ENCODE data around the gene CIZ1.
A peak's percentile ranks its signal among the peaks of the same experiment; 100 is the strongest.

The CIZ1 gene

DNA sequence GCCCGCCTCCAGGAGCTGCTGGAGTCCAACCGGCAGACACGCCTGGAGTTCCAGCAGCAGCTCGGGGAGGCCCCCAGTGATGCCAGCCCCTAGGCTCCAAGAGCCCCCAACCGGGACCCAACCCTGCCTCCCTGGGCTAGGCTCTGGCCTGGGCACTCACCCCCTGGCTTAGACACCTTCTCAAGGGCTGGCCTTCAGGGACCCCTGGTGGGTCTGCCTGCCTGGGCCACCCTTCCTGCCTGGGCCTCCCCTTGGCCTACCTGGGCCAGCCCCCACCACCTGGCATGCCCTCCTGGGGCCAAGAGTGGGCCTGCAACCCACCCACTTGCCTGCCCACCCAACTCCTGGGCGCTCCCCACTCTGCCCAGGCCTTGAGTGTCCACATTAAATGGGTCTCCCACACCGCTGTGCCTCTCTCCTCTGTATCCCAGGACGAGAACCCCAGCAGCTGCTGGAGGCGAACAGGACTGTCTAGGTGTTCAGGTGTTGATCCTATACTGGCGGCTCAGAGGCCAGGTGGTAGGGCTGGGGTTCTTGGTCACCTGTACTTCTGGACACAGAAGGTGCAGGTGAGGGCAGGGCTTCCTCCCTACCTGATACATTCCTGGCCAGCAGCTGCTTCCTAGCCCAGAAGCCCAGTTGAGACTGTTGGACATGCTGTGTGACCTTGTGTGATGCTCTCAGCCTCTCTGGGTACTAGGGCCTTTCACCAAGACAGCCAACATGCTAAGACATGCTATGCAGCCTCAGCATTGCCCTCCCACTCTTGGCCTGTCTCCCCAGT lies 27.7 kb downstream of the CIZ1 start:
- Histone ChIP-seq H2AFZ (ENCODE audit: low read length) (no peak overlapping the region), H3K9me2 (replicated peaks; ENCODE audit: low read depth, low read length) (no peaks in the 10 kb centered on the region), H3K4me3 (ENCODE audit: low read length, poor library complexity, severe bottlenecking) (no peak overlapping the region), H3K9ac (ENCODE audit: low read depth, low read length, poor library complexity, severe bottlenecking) (no peak overlapping the region), H3K79me2 (ENCODE audit: insufficient read depth, low read length) (peaks cover 30% of the 10 kb centered on the region), H3K4me1 (ENCODE audit: insufficient read depth, low read length, poor library complexity, severe bottlenecking) (peaks cover 21% of the 10 kb centered on the region), H3K36me3 (ENCODE audit: insufficient read depth, low read length) (peaks cover 47% of the 10 kb centered on the region; the same call in 1 of the 2 replicates), H3F3A (ENCODE audit: low read depth) (no peaks in the 10 kb centered on the region), H4K20me1 (ENCODE audit: insufficient read depth, low read length, poor library complexity, severe bottlenecking) (peaks cover 9% of the 10 kb centered on the region), H3K27me3 (ENCODE audit: insufficient read depth, low read length, poor library complexity, severe bottlenecking) (no peaks in the 10 kb centered on the region), H3K4me2 (ENCODE audit: low read depth, low read length, poor library complexity, severe bottlenecking) (no peak overlapping the region), H3K9me3 (ENCODE audit: insufficient read depth, low read depth, low read length) (no peaks in the 10 kb centered on the region)
- no peak for TF ChIP-seq EZH2phosphoT487 (IDR thresholded peaks at IDR 0.05; ENCODE audit: borderline replicate concordance)

DNA sequence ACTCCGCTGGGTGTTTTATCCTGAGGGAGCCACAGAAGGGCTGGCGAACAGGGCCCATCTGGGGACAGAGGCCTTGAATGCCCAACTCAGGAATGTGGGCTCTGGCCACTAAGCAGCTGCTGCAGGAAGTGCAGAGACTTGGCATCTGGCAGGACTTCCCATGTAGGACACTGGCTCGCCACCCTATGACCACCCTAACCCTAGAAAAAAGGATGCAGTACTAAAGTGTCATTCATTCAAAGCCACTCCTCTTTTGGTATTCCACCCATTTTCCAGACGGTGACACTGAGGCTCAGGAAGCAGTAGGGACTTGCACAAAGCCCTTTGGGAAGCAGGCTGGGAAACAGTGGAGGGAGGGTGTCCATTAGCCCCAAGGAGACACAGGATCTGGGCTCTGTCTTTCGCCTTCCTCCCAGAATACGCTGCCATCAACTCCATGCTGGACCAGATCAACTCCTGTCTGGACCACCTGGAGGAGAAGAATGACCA lies 28.3 kb downstream of the CIZ1 start:
- Histone ChIP-seq H3K79me2 (ENCODE audit: insufficient read depth, low read length) (peaks cover 30% of the 10 kb centered on the region), H3K4me2 (ENCODE audit: low read depth, low read length, poor library complexity, severe bottlenecking) (no peak overlapping the region), H3K27me3 (ENCODE audit: insufficient read depth, low read length, poor library complexity, severe bottlenecking) (no peaks in the 10 kb centered on the region), H3K36me3 (ENCODE audit: insufficient read depth, low read length) (peaks cover 43% of the 10 kb centered on the region; the same call in 1 of the 2 replicates), H3K4me1 (ENCODE audit: insufficient read depth, low read length, poor library complexity, severe bottlenecking) (peaks cover 21% of the 10 kb centered on the region), H3K9me3 (ENCODE audit: insufficient read depth, low read depth, low read length) (no peaks in the 10 kb centered on the region), H3K9me2 (replicated peaks; ENCODE audit: low read depth, low read length) (no peaks in the 10 kb centered on the region), H2AFZ (ENCODE audit: low read length) (no peak overlapping the region), H3K4me3 (ENCODE audit: low read length, poor library complexity, severe bottlenecking) (no peak overlapping the region), H3K9ac (ENCODE audit: low read depth, low read length, poor library complexity, severe bottlenecking) (no peak overlapping the region), H3F3A (ENCODE audit: low read depth) (no peaks in the 10 kb centered on the region), H4K20me1 (ENCODE audit: insufficient read depth, low read length, poor library complexity, severe bottlenecking) (peaks cover 9% of the 10 kb centered on the region)
- no peak for TF ChIP-seq EZH2phosphoT487 (IDR thresholded peaks at IDR 0.05; ENCODE audit: borderline replicate concordance)
- TF ChIP-seq, protein P1, sequence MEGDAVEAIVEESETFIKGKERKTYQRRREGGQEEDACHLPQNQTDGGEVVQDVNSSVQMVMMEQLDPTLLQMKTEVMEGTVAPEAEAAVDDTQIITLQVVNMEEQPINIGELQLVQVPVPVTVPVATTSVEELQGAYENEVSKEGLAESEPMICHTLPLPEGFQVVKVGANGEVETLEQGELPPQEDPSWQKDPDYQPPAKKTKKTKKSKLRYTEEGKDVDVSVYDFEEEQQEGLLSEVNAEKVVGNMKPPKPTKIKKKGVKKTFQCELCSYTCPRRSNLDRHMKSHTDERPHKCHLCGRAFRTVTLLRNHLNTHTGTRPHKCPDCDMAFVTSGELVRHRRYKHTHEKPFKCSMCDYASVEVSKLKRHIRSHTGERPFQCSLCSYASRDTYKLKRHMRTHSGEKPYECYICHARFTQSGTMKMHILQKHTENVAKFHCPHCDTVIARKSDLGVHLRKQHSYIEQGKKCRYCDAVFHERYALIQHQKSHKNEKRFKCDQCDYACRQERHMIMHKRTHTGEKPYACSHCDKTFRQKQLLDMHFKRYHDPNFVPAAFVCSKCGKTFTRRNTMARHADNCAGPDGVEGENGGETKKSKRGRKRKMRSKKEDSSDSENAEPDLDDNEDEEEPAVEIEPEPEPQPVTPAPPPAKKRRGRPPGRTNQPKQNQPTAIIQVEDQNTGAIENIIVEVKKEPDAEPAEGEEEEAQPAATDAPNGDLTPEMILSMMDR (conservative IDR thresholded peaks at IDR 0.05; ENCODE audit: low read length), result no peak

DNA sequence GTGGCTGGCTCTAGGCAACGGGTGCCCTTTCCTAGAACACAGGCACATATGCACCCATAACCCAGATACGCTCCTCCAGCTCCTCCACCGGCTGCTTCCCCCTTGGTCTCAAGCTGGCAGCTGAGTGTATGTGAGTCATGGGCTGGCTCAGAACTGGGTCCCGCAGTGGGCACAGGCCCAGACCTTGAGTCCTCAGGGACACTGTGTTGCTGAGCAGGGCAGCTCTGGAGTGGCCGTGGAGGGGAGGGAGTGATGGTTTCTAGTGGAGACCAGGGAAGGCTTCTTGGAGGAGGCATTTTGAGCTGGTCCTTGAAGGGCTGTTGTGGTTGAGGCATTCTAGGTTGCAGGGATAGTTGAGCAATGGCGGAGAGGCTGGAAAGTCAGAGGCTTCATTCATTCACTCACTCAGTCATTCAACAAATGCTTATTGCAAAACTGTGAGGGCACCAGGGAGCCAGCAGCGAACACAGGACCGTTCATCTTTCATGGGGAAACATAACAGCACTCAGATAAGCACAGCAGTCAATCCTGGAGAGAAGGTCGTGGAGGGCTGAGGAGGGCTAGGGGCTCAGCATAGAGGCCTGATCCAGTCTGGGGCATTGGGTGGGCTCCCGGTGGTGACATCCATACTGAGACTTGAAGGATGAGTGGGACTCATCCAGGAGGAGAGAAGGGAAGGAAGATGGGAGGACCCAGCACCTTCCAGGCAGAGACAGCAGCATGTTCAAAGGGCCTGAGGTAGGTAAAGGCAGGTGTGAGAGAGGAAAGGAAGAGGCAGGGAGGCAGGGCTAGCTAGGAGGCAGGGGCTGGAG lies 29.0 kb downstream of the CIZ1 start:
- Histone ChIP-seq H3K4me1 (ENCODE audit: insufficient read depth, low read length, poor library complexity, severe bottlenecking) (peaks cover 21% of the 10 kb centered on the region), H3K9me3 (ENCODE audit: insufficient read depth, low read depth, low read length) (no peaks in the 10 kb centered on the region), H3K9me2 (replicated peaks; ENCODE audit: low read depth, low read length) (no peaks in the 10 kb centered on the region), H3K9ac (ENCODE audit: low read depth, low read length, poor library complexity, severe bottlenecking) (no peak overlapping the region), H4K20me1 (ENCODE audit: insufficient read depth, low read length, poor library complexity, severe bottlenecking) (peaks cover 9% of the 10 kb centered on the region), H2AFZ (ENCODE audit: low read length) (no peak overlapping the region), H3K4me2 (ENCODE audit: low read depth, low read length, poor library complexity, severe bottlenecking) (peak overlapping the region; percentile 27), H3K4me3 (ENCODE audit: low read length, poor library complexity, severe bottlenecking) (no peak overlapping the region), H3K36me3 (ENCODE audit: insufficient read depth, low read length) (peaks cover 37% of the 10 kb centered on the region; the same call in 1 of the 2 replicates), H3K79me2 (ENCODE audit: insufficient read depth, low read length) (peaks cover 30% of the 10 kb centered on the region), H3K27me3 (ENCODE audit: insufficient read depth, low read length, poor library complexity, severe bottlenecking) (no peaks in the 10 kb centered on the region), H3F3A (ENCODE audit: low read depth) (no peaks in the 10 kb centered on the region)
- TF ChIP-seq EZH2phosphoT487 (IDR thresholded peaks at IDR 0.05; ENCODE audit: borderline replicate concordance), result no peak
- TF ChIP-seq, protein P1 (conservative IDR thresholded peaks at IDR 0.05; ENCODE audit: low read length), result no peak
